Measurements from ENCODE around the gene UBALD1. TPM values are rescaled to one million over a fixed set of nuclear protein-coding genes. Genes with fewer than 3 reads are reported as not detected.
A peak's percentile ranks its signal among the peaks of the same experiment; 100 is the strongest.

The UBALD1 gene
- total and polyA plus RNA-seq, 9 of the 15 experiments (the other 6 are each of a cell fraction or from before 2014, with no cell fraction given) = 1.3 to 38.0 (median 6.2) TPM; not detected in 2

GRCh38 chr16:4614571-4615383 lies at the start of gene UBALD1 (continued):
- peak; percentile 89 for TF ChIP-seq CTBP1 (IDR thresholded peaks at IDR 0.05; ENCODE audit: borderline replicate concordance)
- no peak for TF ChIP-seq YBX1 (IDR thresholded peaks at IDR 0.05)
- TF ChIP-seq NFXL1 (CRISPR knock-in tag; IDR thresholded peaks at IDR 0.05) = no peak
- TF ChIP-seq, protein P1, sequence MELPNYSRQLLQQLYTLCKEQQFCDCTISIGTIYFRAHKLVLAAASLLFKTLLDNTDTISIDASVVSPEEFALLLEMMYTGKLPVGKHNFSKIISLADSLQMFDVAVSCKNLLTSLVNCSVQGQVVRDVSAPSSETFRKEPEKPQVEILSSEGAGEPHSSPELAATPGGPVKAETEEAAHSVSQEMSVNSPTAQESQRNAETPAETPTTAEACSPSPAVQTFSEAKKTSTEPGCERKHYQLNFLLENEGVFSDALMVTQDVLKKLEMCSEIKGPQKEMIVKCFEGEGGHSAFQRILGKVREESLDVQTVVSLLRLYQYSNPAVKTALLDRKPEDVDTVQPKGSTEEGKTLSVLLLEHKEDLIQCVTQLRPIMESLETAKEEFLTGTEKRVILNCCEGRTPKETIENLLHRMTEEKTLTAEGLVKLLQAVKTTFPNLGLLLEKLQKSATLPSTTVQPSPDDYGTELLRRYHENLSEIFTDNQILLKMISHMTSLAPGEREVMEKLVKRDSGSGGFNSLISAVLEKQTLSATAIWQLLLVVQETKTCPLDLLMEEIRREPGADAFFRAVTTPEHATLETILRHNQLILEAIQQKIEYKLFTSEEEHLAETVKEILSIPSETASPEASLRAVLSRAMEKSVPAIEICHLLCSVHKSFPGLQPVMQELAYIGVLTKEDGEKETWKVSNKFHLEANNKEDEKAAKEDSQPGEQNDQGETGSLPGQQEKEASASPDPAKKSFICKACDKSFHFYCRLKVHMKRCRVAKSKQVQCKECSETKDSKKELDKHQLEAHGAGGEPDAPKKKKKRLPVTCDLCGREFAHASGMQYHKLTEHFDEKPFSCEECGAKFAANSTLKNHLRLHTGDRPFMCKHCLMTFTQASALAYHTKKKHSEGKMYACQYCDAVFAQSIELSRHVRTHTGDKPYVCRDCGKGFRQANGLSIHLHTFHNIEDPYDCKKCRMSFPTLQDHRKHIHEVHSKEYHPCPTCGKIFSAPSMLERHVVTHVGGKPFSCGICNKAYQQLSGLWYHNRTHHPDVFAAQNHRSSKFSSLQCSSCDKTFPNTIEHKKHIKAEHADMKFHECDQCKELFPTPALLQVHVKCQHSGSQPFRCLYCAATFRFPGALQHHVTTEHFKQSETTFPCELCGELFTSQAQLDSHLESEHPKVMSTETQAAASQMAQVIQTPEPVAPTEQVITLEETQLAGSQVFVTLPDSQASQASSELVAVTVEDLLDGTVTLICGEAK (IDR thresholded peaks at IDR 0.05) = peak; percentile 83
- TF ChIP-seq, protein P1 (CRISPR knock-in tag; IDR thresholded peaks at IDR 0.05) = no peak
- TF ChIP-seq, protein P2, sequence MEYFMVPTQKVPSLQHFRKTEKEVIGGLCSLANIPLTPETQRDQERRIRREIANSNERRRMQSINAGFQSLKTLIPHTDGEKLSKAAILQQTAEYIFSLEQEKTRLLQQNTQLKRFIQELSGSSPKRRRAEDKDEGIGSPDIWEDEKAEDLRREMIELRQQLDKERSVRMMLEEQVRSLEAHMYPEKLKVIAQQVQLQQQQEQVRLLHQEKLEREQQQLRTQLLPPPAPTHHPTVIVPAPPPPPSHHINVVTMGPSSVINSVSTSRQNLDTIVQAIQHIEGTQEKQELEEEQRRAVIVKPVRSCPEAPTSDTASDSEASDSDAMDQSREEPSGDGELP (CRISPR knock-in tag; IDR thresholded peaks at IDR 0.05; ENCODE audit: borderline replicate concordance) = peak; percentile 80; the same call in 1 of the 2 replicates
- no peak for TF ChIP-seq DLX4 (CRISPR knock-in tag; IDR thresholded peaks at IDR 0.05)
- no peak for TF ChIP-seq BCOR (IDR thresholded peaks at IDR 0.05)
- TF ChIP-seq ZC3H4 (CRISPR knock-in tag; IDR thresholded peaks at IDR 0.05; ENCODE audit: borderline replicate concordance) = no peak; the same call in 1 of the 2 replicates
- TF ChIP-seq FIP1L1 (IDR thresholded peaks at IDR 0.05; ENCODE audit: low read depth, low read length, poor library complexity, severe bottlenecking) = peak; percentile 88
- TF ChIP-seq, protein P3, sequence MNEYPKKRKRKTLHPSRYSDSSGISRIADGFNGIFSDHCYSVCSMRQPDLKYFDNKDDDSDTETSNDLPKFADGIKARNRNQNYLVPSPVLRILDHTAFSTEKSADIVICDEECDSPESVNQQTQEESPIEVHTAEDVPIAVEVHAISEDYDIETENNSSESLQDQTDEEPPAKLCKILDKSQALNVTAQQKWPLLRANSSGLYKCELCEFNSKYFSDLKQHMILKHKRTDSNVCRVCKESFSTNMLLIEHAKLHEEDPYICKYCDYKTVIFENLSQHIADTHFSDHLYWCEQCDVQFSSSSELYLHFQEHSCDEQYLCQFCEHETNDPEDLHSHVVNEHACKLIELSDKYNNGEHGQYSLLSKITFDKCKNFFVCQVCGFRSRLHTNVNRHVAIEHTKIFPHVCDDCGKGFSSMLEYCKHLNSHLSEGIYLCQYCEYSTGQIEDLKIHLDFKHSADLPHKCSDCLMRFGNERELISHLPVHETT (CRISPR knock-in tag; conservative IDR thresholded peaks at IDR 0.05 in 1 of 2, IDR thresholded peaks at IDR 0.05 in 1 of 2) = peak in 1 of 2 experiments; percentile 93; a peak in 2 of 4 replicates
- TF ChIP-seq HNRNPK (IDR thresholded peaks at IDR 0.05; ENCODE audit: low read depth, low read length, poor library complexity, severe bottlenecking) = no peak
- TF ChIP-seq ETV1 (tag; conservative IDR thresholded peaks at IDR 0.05; ENCODE audit: low read depth) = no peak; the same call in 1 of the 2 replicates
- peak; percentile 90 for TF ChIP-seq RBFOX2 (IDR thresholded peaks at IDR 0.05; ENCODE audit: low read depth, low read length)
